SK-N-SH (cell line): ENCODE measurements around the gene ADRA2B.

Experiments used
- CTCF ChIP-seq: fragments of 200-600 bp; sonication (generic); IDR thresholded peaks from 2 replicates; pipeline ENCODE4 v1.6.1; 2017; ENCODE audit warnings: antibody characterized with exemption, mild to moderate bottlenecking, moderate library complexity
- EP300 ChIP-seq, 2 experiments: IDR thresholded peaks; 2 replicates each; pipeline versions ENCODE4 v1.4.0 to v1.6.1; 2012; ENCODE audit warnings: borderline replicate concordance in 1 of 2, low read depth in 1 of 2, low read length in 1 of 2
- EZH2phosphoT487 ChIP-seq: fragments of 200-600 bp; sonication (generic); IDR thresholded peaks from 2 replicates; pipeline ENCODE4 v1.6.1; 2017; ENCODE audit warnings: low read depth, mixed run types, mild to moderate bottlenecking, antibody characterized with exemption, moderate library complexity, borderline replicate concordance
- GABPA ChIP-seq: IDR thresholded peaks from 2 replicates; pipeline ENCODE4 v1.4.0; 2012; ENCODE audit warnings: low read depth, mild to moderate bottlenecking
- JUND ChIP-seq: IDR thresholded peaks from 2 replicates; pipeline ENCODE4 v1.4.0; 2012
- MEF2A ChIP-seq: IDR thresholded peaks from 2 replicates; pipeline ENCODE4 v1.4.0; 2012; ENCODE audit warnings: low read depth, borderline replicate concordance
- POLR2AphosphoS5 ChIP-seq: IDR thresholded peaks from 2 replicates; pipeline ENCODE4 v1.6.1; 2012; ENCODE audit warnings: low read depth, low read length
- SIN3A ChIP-seq: IDR thresholded peaks from 2 replicates; pipeline ENCODE4 v1.6.1; 2012; ENCODE audit warnings: low read depth, mild to moderate bottlenecking, low read length, moderate library complexity, borderline replicate concordance
- TAF1 ChIP-seq: IDR thresholded peaks from 2 replicates; pipeline ENCODE4 v1.6.1; 2012; ENCODE audit warnings: low read depth, mild to moderate bottlenecking, low read length, moderate library complexity, borderline replicate concordance
- USF1 ChIP-seq: IDR thresholded peaks from 2 replicates; pipeline ENCODE4 v1.4.0; 2012; ENCODE audit warnings: low read depth, borderline replicate concordance
- TF ChIP-seq, protein P1 (sequence below): IDR thresholded peaks from 2 replicates; pipeline ENCODE4 v1.4.0; 2012; ENCODE audit warnings: low read depth
- TF ChIP-seq, protein P2 (sequence below): IDR thresholded peaks from 2 replicates; pipeline ENCODE4 v1.6.1; 2012; ENCODE audit warnings: mild to moderate bottlenecking, low read depth, low read length, moderate library complexity

DNA sequence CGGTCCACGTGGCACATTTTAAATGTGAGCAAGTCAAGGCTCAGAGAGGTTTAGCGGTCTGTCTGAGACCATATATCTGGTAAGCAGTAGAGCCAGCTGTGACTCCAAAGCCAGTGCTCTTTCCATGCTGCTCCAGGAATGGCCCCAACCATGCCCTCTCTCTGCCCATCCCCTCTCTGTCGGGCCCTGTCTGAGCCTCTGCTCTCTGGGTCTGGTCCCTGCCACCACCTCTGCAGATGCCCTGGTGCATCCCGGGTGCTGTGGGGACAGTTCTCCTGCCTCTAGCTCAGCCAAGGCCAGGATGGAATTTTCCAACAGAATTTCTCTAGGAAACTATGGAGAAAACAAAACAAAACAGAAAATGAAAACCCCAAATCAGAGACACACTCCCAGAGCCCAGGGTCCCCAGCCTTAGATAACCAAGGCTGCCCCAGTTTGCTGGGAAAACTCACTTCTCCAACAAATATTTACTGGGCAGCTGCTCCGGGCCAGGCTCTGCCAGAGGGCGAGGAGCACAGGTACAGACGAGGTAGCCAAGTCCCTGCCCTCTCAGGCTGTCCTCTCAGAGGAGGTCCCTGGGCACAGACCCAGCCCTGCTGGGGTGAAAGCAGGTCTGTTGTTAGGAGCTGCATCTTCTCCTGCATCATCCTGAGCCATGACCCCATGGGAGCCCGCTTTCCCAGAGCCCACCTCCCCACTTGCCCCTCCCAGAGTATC lies 9.2 kb downstream of the ADRA2B start:
- TF ChIP-seq GABPA, result no peak
- no peak for TF ChIP-seq JUND
- no peak for TF ChIP-seq CTCF
- TF ChIP-seq EZH2phosphoT487, result no peak
- no peak for TF ChIP-seq EP300 (IDR thresholded peaks at IDR 0.05; ENCODE audit: borderline replicate concordance in 1 of 2, low read depth in 1 of 2, low read length in 1 of 2)
- no peak for TF ChIP-seq SIN3A
- no peak for TF ChIP-seq MEF2A
- TF ChIP-seq, protein P1, sequence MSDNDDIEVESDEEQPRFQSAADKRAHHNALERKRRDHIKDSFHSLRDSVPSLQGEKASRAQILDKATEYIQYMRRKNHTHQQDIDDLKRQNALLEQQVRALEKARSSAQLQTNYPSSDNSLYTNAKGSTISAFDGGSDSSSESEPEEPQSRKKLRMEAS, result no peak
- TF ChIP-seq POLR2AphosphoS5, result no peak
- TF ChIP-seq USF1, result no peak
- TF ChIP-seq, protein P2, sequence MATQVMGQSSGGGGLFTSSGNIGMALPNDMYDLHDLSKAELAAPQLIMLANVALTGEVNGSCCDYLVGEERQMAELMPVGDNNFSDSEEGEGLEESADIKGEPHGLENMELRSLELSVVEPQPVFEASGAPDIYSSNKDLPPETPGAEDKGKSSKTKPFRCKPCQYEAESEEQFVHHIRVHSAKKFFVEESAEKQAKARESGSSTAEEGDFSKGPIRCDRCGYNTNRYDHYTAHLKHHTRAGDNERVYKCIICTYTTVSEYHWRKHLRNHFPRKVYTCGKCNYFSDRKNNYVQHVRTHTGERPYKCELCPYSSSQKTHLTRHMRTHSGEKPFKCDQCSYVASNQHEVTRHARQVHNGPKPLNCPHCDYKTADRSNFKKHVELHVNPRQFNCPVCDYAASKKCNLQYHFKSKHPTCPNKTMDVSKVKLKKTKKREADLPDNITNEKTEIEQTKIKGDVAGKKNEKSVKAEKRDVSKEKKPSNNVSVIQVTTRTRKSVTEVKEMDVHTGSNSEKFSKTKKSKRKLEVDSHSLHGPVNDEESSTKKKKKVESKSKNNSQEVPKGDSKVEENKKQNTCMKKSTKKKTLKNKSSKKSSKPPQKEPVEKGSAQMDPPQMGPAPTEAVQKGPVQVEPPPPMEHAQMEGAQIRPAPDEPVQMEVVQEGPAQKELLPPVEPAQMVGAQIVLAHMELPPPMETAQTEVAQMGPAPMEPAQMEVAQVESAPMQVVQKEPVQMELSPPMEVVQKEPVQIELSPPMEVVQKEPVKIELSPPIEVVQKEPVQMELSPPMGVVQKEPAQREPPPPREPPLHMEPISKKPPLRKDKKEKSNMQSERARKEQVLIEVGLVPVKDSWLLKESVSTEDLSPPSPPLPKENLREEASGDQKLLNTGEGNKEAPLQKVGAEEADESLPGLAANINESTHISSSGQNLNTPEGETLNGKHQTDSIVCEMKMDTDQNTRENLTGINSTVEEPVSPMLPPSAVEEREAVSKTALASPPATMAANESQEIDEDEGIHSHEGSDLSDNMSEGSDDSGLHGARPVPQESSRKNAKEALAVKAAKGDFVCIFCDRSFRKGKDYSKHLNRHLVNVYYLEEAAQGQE, result no peak
- TF ChIP-seq TAF1, result no peak
